GM21423 (cell line): Measurements from ENCODE around the gene LRP8.
A peak's percentile ranks its signal among the peaks of the same experiment; 100 is the strongest.

Experiments used
- ATAC-seq: cut with Tn5 transposase; IDR thresholded peaks from one replicate; pipeline ENCODE4 v1.9.1; 2021; ENCODE audit warnings: mild to moderate bottlenecking, moderate library complexity; ENCODE audit not compliant: unreplicated experiment

Gene LRP8

DNA sequence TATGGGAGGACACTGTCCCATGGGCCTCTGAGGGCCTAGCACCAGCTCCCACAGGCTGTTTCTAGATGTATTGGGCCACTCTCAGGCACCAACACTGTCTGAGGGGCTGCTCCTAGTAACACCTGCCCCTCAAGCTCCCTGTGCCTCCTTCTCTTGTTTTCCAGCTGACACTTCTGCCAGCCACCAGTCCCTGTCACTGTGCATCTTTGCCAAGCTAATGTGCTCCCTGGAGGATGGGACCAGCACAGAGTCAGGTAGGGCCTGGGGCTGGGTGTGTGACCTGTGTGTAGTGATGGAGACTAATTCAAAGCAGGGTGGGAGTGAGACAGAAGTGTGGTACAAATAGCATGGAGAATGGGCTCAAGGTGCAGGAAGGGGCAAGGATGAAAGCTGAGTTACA is 60.1 kb downstream of the LRP8 start:
- ATAC-seq = no peak

DNA sequence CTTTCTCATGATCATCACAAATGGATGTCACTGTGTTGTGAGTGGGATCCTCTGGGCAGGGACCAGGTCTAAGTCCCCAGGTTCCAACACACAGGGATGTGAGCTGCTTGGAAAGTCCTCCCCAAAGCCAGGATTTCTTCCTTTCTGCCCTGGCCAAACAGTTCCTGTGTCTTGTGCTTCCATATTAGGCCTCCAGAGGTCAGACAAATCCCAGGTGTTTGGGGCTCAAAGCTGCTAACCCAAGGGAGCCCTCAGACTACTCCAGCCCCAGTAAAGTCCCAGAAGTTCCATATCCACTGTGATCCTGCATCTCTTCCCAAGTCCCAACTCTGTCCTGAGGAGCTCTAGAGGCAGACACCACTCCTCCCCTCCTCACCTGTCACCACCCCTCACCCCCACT is 61.8 kb downstream of the LRP8 start:
- no peak for ATAC-seq

DNA sequence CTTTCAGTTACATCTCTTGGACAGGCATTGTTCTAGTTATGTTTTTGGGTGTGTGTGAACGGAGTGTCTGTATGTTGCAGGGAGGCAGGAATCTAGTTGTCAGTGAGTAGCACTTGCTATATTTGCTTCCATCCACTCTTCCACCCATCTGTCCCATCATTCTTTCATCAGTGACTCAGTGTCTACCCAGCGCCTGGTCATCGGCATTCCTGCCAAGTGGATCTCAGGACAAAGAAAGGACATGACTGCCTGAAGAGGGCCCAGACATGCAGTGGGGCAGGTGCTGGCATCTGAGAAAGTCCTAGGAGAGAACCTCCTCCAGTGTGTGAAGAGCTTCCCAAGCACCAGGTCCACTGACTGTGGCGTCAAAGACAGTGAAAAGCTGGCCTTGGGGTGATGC is 62.3 kb downstream of the LRP8 start:
- no peak for ATAC-seq

DNA sequence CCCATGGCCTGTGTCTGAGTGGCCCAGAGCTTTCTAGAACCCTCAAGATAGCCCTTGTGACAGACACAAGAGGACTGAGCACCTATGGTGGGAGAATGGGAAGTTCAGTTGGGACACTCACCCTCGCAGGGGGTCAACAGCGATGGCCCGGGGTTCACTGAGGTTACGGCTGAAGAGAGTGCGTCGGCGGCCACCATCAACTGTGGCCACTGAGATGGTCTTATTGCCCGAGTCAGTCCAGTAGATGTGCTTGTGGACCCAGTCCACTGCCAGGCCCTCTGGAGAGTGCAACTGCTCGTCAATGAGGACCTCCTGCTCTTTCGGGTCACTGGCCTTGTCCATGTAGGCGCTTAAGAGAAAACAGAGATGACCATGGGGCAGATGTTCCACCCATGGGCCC is 63.8 kb downstream of the LRP8 start:
- ATAC-seq = no peak

DNA sequence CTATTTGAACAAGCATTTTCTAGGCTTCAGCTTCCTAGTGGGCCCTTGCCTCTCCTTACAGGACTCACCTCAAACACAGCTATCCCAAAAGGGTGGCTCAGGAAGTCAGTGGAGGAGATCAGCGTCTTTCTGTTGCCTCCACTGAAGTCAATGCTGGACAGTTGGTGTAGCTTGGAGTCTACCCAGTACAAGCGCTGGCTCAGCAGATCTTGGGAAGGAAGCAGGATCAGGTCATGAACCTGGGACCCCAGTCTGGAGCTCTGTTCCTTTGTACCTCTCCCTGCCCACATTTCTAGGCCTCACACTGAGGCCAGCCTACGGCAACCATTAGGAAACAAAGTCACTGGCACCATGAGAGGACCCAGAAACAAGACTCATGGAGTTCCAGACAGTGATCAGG is 65.9 kb downstream of the LRP8 start:
- no peak for ATAC-seq

DNA sequence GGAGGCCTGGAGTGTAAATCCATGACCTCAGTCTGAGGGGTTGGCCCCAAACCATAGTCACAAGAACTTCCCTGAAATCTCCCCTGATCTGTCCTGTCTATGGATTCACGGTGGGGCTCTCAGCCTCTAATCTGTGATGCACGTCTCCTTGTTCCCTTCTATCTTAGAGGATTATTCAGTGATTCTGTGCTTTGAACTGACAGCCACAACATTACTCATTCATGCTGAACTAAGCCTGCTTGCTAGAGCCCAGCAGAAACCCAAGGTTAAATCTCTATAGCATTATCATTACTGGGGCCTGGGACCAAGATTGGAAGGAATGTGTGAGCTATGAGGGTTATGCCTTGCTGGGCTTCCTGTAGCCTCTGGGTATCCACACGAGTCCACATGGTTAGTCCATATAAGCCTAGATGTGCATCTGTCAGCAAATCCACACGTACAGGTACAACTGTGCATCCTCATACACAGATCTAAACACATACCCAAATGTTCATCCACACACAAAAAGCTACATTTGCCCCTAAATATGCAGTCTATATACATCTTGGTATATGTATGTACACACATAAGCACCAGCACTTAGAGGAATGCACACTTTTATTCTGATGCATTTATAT is 67.1 kb downstream of the LRP8 start:
- ATAC-seq = no peak

DNA sequence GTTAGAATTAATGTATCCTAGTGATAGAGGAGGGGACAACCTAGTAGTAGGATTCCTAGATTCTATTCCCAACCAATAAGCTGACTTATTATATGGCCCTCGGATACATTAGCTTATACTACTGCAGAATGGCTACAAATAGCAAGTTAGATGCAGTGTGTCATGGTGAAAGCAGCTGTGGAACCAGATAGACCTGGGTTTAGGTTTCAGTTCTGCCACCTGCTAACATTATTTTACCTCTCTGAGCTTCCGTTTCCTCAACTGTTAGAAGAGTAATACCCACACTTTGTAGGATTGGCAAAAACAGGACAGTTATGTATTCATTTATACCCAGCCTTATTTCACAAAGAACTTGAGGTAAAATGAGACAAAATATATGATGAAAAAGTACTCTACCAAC is 67.9 kb downstream of the LRP8 start:
- ATAC-seq = no peak

DNA sequence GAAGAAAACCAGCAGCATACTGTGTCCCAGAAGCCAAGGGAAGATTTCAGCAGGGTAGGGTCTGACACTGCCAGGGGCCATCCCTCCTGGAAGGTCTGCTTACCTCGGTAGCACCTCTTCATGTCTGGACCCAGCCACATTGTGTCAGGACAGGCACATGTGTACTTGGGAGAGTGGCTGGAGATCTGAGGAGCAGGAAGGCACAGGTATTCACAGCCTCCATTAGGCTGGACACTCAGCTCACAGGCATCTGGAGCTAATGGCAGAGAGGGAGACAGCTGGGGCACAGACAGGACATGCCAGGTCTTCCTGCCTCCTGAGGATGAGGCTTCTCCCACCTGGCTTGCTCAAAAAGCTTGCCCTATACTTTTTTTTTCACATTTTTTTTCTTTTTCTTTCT is 69.7 kb downstream of the LRP8 start:
- no peak for ATAC-seq

DNA sequence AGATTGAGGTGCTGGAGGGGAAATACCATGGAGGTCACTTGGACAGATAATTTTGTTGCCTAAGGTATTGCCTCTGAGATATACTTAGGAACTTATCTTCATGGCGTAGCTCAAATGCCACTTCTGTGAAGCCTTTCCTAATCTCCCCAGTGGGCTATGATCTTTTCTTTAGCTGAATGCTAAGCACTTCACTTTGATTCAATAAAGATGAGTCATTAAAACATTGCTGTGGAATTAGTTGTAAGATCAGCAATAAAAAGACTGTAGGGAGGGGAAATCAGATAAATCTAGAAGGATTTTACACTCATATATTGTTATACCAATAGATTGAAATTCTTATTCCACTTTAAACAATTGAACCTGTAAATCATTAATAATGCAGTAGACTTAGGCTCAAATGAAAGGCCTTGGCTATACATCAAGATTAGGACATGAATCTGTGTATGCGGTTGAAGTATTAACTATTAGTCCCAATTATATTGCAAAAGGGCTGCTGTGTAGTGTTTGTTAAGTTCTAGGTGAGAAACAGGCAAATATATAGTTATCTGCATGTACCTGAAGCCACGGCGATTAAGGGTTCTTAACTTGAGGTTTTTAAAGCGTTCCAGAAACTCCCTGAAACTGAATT is 70.3 kb downstream of the LRP8 start:
- no peak for ATAC-seq

DNA sequence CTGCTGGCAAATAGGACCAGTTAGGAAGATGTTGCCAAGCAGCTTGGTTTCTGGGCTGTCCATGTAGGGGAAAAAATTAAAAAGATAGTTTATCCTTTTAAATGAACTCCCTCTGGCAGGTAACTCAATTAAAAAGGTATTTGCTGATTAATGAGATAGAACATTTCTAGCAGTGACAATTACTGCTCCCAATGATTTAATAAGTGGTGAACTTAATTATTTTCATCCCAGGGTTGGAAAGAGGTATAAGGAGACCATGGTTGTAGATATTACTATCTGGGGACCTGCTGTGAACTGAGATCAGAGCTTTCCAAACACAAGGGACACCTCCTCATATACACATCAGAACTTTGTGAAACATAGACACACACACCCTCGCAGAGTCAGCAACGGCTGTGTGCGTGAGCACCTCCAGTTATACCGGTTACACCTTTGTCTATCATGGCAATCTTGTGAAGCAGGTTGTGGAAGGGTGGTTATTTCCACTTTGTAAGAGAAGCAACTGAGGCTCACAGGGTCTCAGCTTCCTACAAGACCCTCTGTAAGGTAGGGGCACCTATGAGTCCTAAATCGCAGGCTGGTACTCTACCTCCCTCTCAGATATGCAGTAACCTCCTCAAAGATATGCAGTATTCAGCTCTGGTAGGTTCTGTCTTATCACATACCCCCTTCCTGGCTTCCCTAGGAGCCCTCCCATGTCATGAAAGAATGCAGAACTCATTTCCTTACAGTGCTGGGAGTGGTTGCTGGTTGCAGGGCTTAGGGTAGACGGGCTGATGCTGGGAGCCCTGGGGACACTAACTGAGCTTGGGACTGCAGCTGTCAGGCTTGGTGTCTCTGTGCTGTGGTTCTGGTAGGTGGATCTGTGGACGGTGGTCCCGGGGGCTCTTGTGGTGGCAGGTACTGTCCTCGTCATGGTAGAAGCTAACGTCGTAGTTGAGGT is 71.1 kb downstream of the LRP8 start:
- no peak for ATAC-seq

DNA sequence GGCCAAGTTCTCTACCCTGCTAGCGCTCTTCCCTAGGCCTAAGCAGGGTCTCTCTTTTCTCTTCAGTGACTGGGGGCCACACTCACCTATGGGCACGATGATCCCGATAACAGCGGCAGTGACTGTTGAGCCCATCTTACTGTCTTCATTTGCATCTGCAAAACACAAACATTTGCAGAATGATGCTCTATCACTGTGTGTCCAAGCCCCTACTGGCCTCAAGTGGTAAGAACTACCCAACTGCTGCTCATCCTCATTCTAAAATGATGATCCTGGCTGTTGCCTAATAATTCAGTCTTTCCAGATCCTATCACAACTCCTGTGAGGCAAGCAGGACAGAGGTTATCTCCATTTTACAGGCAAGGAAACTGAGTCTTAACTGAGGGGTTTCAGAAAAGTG is 72.8 kb downstream of the LRP8 start:
- ATAC-seq = no peak

DNA sequence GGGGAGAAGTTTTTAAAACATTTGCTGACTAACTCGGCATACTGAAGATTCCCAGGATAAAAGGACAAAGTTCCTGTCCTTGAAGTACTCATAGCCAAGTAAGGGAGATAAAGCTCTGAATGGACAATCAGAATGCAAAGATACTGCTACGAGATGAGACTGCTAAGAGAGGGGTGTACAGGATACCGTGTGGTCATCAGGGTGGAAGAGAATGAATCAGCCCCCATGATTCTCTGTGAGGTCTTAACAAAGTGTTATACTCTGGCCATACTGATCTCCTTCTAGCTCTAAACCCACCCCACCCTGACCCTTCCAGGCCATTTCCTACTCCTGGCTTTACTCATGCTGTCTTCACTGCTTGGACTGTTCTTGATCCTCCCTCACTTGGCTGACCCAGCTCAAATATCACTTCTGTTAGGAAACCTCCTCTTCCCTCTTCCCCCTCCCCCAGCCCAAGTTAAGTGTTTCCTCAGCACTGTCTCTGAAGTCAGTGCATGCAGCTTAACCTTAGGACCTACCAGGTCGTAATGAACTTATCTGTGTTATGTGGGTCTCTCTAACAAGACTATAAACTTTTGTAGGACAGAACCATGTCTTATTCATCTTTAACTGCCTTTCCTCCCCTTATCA is 73.7 kb downstream of the LRP8 start:
- no peak for ATAC-seq

DNA sequence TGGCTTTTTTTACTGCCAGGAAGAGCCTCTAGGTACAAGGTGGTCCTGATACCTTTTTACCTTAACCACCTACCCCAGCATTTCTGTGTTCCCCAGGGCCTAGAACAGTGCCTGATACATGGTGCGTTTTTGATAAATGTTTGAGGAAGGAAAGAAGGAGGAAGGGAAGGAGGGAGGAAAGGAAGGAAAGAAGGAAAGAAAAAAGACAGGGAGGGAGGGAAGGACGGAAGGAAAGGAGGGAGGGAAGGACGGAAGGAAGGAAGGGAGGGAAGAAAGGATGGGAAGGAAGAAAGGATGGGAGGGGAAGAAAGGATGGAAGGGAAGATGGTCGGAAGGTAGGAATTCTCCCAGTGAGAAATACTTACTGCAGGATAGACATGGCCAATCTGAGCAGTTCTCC is 77.5 kb downstream of the LRP8 start:
- no peak for ATAC-seq

DNA sequence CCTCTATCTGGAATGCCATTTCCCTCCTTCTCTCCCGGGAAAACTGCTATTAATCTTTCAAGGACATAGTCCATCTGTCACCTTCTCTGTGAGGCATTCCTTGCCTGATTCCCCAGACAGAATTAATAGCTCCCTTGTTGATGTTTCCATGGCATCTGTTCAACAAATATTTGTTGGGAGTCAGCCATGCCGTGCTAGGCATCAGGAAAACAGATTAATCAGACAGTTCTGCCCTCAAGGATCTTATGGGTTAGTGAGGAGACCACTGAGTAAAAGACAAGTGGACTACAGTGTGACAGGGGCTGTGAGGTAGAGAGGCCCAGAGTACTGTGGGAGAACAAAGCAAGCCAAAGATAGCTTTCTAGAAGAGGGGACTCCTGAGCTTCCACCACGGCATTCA is 78.2 kb downstream of the LRP8 start:
- no peak for ATAC-seq

DNA sequence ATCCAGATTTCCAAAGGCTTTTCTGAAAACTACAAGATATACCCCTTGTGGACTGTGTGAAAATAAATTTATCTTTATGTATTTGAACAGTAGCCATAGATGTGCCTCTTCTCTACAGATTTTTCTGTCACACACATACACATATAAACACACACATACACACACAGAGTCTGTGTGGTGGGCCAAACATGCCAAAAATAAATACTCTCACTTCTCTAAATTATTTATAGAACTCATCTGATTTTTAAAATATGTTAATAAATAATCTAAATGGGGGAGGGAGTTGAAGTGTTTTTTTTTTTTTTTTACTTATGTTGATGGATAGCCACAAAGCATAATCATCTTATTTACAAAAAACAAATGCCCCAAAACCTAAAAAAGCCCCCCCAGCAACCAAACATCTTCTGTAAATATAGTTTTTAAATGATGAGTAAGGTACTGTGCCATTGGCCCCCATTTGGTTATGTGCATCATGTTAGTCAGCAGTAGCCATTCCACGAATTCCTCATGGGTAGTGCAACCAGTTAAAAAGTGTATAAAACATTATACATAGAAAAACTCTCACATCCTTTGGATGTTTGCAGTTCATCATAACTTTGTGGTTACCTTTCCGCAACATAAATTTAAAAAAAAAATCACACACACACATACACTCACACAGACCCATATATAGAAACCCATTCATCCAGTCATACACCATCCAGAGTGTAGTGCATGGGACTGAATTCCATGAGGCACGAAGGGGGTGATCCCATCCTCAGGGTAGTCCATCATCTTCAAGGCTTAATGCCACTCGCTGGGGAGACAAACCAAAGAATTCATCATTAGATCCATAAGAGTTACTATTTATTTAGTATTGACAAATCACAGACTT is 81.4 kb downstream of the LRP8 start:
- ATAC-seq = no peak

DNA sequence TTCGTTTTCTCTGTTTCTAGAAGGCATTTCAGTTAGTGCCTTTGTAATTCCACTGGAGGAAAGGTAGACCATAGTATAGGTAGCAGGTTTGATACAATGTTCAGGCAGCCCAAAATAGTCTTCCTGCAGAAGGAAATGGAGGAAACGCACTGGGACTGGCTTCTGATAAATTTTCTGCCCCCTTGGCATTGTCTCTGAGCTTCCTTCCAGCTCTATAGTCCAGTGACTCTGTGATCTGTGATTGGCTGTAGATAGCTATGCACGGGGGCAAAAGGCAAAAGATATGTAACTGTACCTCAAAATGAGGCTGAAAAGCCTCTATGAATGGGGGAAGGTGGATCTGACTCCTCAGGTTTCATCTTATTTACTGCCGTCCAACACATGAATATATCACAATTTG is 83.7 kb downstream of the LRP8 start:
- no peak for ATAC-seq

DNA sequence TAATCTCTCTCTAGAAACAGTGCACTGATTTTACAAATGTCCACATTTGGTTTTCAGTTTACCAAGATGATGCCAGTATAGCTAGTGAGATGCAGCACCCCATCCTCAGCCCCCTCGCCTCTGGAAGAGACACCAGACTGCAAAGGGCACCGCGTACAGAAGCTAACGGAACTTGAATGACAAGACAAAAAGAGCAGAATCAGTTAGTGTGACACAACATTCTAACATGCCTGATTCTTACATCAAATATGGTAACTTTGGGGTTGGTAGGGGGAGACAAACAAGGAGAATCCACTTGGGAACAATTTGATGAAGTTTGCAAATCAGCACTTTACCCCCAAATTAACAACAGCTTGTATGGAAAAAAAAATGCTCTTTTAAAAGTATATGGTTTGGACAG is 85.5 kb downstream of the LRP8 start:
- no peak for ATAC-seq

DNA sequence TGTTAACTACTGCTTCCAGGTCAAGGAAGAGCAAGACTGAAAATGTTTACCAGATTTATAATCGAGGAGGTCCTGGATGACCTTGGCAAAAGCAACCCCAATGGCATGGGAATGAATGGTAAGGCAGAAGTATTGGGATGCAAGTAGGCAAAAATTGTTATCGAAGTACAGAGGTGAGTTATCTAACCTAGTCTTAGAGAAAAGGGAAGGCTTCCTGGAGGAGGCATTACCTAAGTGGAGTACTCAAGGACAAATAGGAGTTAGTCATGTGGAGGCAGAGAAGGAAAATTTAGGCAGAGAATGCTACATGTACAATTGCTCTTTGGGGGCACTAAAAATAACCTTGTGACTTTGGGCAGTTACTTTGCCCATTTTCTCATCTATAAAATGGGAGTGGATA is 86.0 kb downstream of the LRP8 start:
- ATAC-seq = no peak

DNA sequence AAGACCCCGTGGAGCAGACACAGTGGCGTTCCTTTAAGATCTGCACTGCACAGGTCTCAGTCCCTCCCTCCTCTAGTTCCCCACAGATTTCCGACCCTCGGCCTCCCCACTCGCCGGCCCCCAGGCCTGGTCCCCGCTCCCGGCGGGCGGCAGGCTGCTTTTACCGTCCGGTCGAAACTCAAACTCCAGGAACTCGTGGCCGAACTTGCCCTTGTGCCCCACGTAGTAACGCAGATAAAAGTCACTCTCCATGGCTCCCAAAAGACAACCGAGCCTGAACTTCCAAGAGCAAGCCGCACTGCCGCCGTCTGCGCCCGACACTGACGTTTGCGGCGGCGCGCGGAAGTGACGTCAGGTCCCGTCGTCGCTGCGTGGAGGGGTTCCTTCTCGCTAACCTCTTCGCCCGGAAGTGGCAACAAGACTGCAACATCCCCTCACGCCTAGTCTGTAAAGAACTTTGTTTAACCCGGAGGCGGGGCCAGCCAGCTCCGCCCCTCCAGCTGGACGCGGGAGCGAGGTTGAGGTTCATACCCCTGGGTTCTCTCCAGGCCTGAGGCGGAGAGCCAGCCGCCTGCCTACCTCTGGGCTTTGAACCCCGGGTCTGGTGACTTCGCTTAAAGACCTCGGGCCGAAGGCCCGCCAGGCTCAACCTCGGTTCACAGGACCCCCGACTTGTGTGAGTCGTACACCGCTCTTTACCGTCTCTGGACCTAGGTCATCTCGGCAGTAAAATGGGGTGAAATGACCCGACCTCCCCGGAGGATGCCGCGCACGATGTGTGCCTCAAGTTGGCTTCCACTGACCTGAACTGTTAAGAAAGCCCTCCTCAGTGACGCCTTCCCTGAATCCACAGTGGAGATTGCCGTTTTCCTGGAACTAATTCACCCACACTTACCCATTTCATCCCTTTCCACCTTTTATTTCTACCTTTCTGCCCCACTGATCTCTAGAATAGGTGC is 89.4 kb downstream of the LRP8 start, which contains the start of gene MAGOH:
TSS of gene MAGOH (minus strand) at position 322 of the 959 bp plus-strand sequence. CDS start at position 252, 70 bp downstream.
- peak; percentile 100 for ATAC-seq
